SU-DHL-6 (cell line): ENCODE results near the gene PIK3C2G.

Source experiments
- H2AFZ ChIP-seq: fragments of 200-600 bp; sonication (generic); 2 replicates; pipeline ENCODE4 v1.6.1; 2014; ENCODE audit warnings: low read depth, mild to moderate bottlenecking, moderate library complexity, mixed read lengths, antibody characterized with exemption, low read length; ENCODE audit not compliant: severe bottlenecking
- H3F3A ChIP-seq: fragments of 200-600 bp; shearing (Covaris generic); 2 replicates; pipeline ENCODE4 v1.6.0; 2016; ENCODE audit warnings: antibody characterized with exemption, mild to moderate bottlenecking; ENCODE audit not compliant: insufficient read depth
- H3K27ac ChIP-seq: fragments of 200-600 bp; sonication (generic); 2 replicates; pipeline ENCODE4 v1.5.1; 2016; ENCODE audit warnings: low read depth, mild to moderate bottlenecking, low read length, moderate library complexity, mixed read lengths
- H3K27me3 ChIP-seq: fragments of 200-600 bp; sonication (generic), shearing (Covaris generic); 2 replicates; pipeline ENCODE4 v1.6.0; 2014; ENCODE audit warnings: mild to moderate bottlenecking, low read length
- H3K36me3 ChIP-seq: fragments of 200-600 bp; sonication (generic); 2 replicates; pipeline ENCODE4 v1.6.1; 2014; ENCODE audit warnings: mild to moderate bottlenecking, low read length, mixed read lengths
- H3K4me2 ChIP-seq: fragments of 300-600, 200-600 bp; shearing (Covaris generic), sonication (generic); 2 replicates; pipeline ENCODE4 v1.6.0; 2014; ENCODE audit warnings: low read length, low read depth, mild to moderate bottlenecking; ENCODE audit not compliant: poor library complexity, severe bottlenecking
- H3K4me3 ChIP-seq: fragments of 200-600 bp; sonication (generic); 2 replicates; pipeline ENCODE4 v1.5.1; 2014; ENCODE audit warnings: antibody characterized with exemption, low read length, mild to moderate bottlenecking, mixed read lengths; ENCODE audit not compliant: insufficient read depth, poor library complexity, severe bottlenecking
- H3K79me2 ChIP-seq: fragments of 200-600 bp; sonication (generic); 2 replicates; pipeline ENCODE4 v1.6.1; 2014; ENCODE audit warnings: mild to moderate bottlenecking, low read length, moderate library complexity; ENCODE audit not compliant: insufficient read depth
- H3K9ac ChIP-seq: fragments of 200-600 bp; sonication (generic); 2 replicates; pipeline ENCODE4 v1.7.0; 2014; ENCODE audit warnings: mild to moderate bottlenecking, low read length
- H3K9me2 ChIP-seq: fragments of 200-600 bp; sonication (generic); replicated peaks from 2 replicates; pipeline ENCODE4 v1.6.1; 2014; ENCODE audit warnings: low read length; ENCODE audit not compliant: insufficient read depth
- H3K9me3 ChIP-seq: fragments of 200-600 bp; sonication (generic); 2 replicates; pipeline ENCODE4 v1.6.1; 2014; ENCODE audit warnings: low read length, mixed read lengths; ENCODE audit not compliant: insufficient read depth
- H4K20me1 ChIP-seq: fragments of 200-600 bp; sonication (generic); 2 replicates; pipeline ENCODE4 v1.6.1; 2014; ENCODE audit warnings: low read depth, mild to moderate bottlenecking, antibody characterized with exemption, low read length, moderate library complexity, mixed read lengths
- CTCF ChIP-seq: fragments of 200-600 bp; sonication (generic); IDR thresholded peaks from one replicate; pipeline ENCODE4 v1.5.1; 2017; ENCODE audit warnings: antibody characterized with exemption, mild to moderate bottlenecking, low read length, moderate library complexity; ENCODE audit not compliant: insufficient read depth, poor library complexity, severe bottlenecking
- EZH2phosphoT487 ChIP-seq: fragments of 200-600 bp; sonication (generic), shearing (Covaris generic); conservative IDR thresholded peaks from 2 replicates; pipeline ENCODE4 v1.6.1; 2018; ENCODE audit warnings: mild to moderate bottlenecking, antibody characterized with exemption, low read length, moderate library complexity, mixed read lengths

The PIK3C2G gene

GRCh38 chr12:18320976-18321375 lies 59.7 kb downstream of the PIK3C2G start:
- no peaks in the 10 kb centered on the region for H3K27me3 ChIP-seq
- no peaks in the 10 kb centered on the region for H3K79me2 ChIP-seq
- TF ChIP-seq CTCF (no peak), EZH2phosphoT487 (no peak)
- no peak overlapping the region for H3K27ac ChIP-seq
- H3K4me3 ChIP-seq, result no peak overlapping the region
- no peaks in the 10 kb centered on the region for H3K9me2 ChIP-seq
- no peak overlapping the region for H3K4me2 ChIP-seq
- no peak overlapping the region for H2AFZ ChIP-seq
- no peaks in the 10 kb centered on the region for H3K9me3 ChIP-seq
- no peaks in the 10 kb centered on the region for H3F3A ChIP-seq
- H4K20me1 ChIP-seq, result no peaks in the 10 kb centered on the region
- H3K9ac ChIP-seq, result no peak overlapping the region
- H3K36me3 ChIP-seq, result no peaks in the 10 kb centered on the region

GRCh38 chr12:18323159-18323558 lies 61.8 kb downstream of the PIK3C2G start:
- Histone ChIP-seq H3K9ac (no peak overlapping the region), H3K27ac (no peak overlapping the region)

GRCh38 chr12:18327036-18327435 lies 65.7 kb downstream of the PIK3C2G start:
- Histone ChIP-seq H3K27ac (no peak overlapping the region), H3K79me2 (no peaks in the 10 kb centered on the region), H3K4me2 (no peak overlapping the region), H3K9ac (no peak overlapping the region), H3K36me3 (no peaks in the 10 kb centered on the region), H4K20me1 (no peaks in the 10 kb centered on the region), H2AFZ (no peak overlapping the region), H3K9me3 (no peaks in the 10 kb centered on the region), H3F3A (no peaks in the 10 kb centered on the region), H3K27me3 (no peaks in the 10 kb centered on the region), H3K4me3 (no peak overlapping the region), H3K9me2 (no peaks in the 10 kb centered on the region)
- TF ChIP-seq CTCF, result no peak
- TF ChIP-seq EZH2phosphoT487, result no peak

More at GRCh38 chr12:18323159-18323558, 61.8 kb downstream of the PIK3C2G start:
- Histone ChIP-seq H3K9me2 (no peaks in the 10 kb centered on the region), H3K27me3 (no peaks in the 10 kb centered on the region), H3F3A (no peaks in the 10 kb centered on the region), H3K9me3 (no peaks in the 10 kb centered on the region), H2AFZ (no peak overlapping the region), H4K20me1 (no peaks in the 10 kb centered on the region), H3K4me3 (no peak overlapping the region), H3K79me2 (no peaks in the 10 kb centered on the region), H3K36me3 (no peaks in the 10 kb centered on the region), H3K4me2 (no peak overlapping the region)
- TF ChIP-seq CTCF, result no peak
- TF ChIP-seq EZH2phosphoT487, result no peak
